GM23248 (cell line): Measurements from ENCODE around the gene MPZL2. TPM values are rescaled to one million over a fixed set of nuclear protein-coding genes. Genes with fewer than 3 reads are reported as not detected.

Source experiments
- DNase-seq: peaks from one replicate; pipeline ENCODE4 v3.0.0-alpha.2; 2015
- H2AFZ ChIP-seq: fragments of 200-600 bp; sonication (generic); 2 replicates; pipeline ENCODE4 v1.6.1; 2016; ENCODE audit warnings: antibody characterized with exemption
- H3F3A ChIP-seq: fragments of 200-600 bp; sonication (generic); 2 replicates; pipeline ENCODE4 v1.6.1; 2016; ENCODE audit warnings: mild to moderate bottlenecking, antibody characterized with exemption, mixed run types; ENCODE audit not compliant: insufficient read depth
- H3K27ac ChIP-seq: fragments of 200-600 bp; sonication (generic); 2 replicates; pipeline ENCODE4 v1.5.1; 2016; ENCODE audit warnings: mild to moderate bottlenecking
- H3K27me3 ChIP-seq: fragments of 200-600 bp; sonication (generic); replicated peaks from 2 replicates; pipeline ENCODE4 v1.6.1; 2016; ENCODE audit warnings: mild to moderate bottlenecking; ENCODE audit not compliant: insufficient read depth
- H3K36me3 ChIP-seq: fragments of 200-600 bp; sonication (generic); 2 replicates; pipeline ENCODE4 v1.6.1; 2016; ENCODE audit warnings: low read depth, mild to moderate bottlenecking
- H3K4me1 ChIP-seq: fragments of 200-600 bp; sonication (generic); 2 replicates; pipeline ENCODE4 v1.6.1; 2016; ENCODE audit warnings: mild to moderate bottlenecking; ENCODE audit not compliant: insufficient read depth
- H3K4me2 ChIP-seq: fragments of 200-600 bp; sonication (generic); one replicate; pipeline ENCODE4 v1.6.1; 2016; ENCODE audit warnings: mild to moderate bottlenecking; ENCODE audit not compliant: unreplicated experiment
- H3K4me3 ChIP-seq: fragments of 200-600 bp; sonication (generic); 2 replicates; pipeline ENCODE4 v1.5.1; 2016; ENCODE audit warnings: mild to moderate bottlenecking
- H3K79me2 ChIP-seq: fragments of 200-600 bp; sonication (generic); 2 replicates; pipeline ENCODE4 v1.6.1; 2016; ENCODE audit warnings: mild to moderate bottlenecking; ENCODE audit not compliant: insufficient read depth
- H3K9ac ChIP-seq: fragments of 200-600 bp; sonication (generic); 2 replicates; pipeline ENCODE4 v1.6.1; 2016; ENCODE audit warnings: mild to moderate bottlenecking
- H3K9me2 ChIP-seq: fragments of 200-600 bp; sonication (generic); 2 replicates; pipeline ENCODE4 v1.6.1; 2016; ENCODE audit warnings: mixed run types, mild to moderate bottlenecking, moderate library complexity; ENCODE audit not compliant: insufficient read depth
- H3K9me3 ChIP-seq: fragments of 200-600 bp; sonication (generic); one replicate; pipeline ENCODE4 v1.6.1; 2017; ENCODE audit warnings: low read depth
- H4K20me1 ChIP-seq: fragments of 200-600 bp; sonication (generic); 2 replicates; pipeline ENCODE4 v1.6.0; 2016; ENCODE audit not compliant: insufficient read depth
- EZH2 ChIP-seq: fragments of 200-600 bp; sonication (generic); IDR thresholded peaks from 2 replicates; pipeline ENCODE4 v1.6.1; 2018; ENCODE audit warnings: antibody characterized with exemption, mild to moderate bottlenecking; ENCODE audit not compliant: insufficient read depth, poor library complexity, severe bottlenecking
- EZH2phosphoT487 ChIP-seq: fragments of 200-600 bp; sonication (generic); IDR thresholded peaks from 2 replicates; pipeline ENCODE4 v1.6.1; 2018; ENCODE audit warnings: antibody characterized with exemption, moderate library complexity, mild to moderate bottlenecking, low read depth; ENCODE audit not compliant: insufficient read depth
- WGBS, 2 experiments: methylation state at CpG; one replicate each; pipeline ENCODE4 v1.1.6; 2015 to 2017; ENCODE audit warnings: low lambda C conversion rate in 2 of 2, low coverage in 1 of 2; ENCODE audit errors: missing lambda C conversion rate in 2 of 2; 5-methylcytosine and 5-hydroxymethylcytosine counted together
- in situ Hi-C: fragments of 300-500 bp; cut with MboI; formaldehyde crosslinking; loops from 2 replicates; pipeline ENCODE4 v1.15.0; 2020
- polyA plus RNA-seq: library from polyadenylated mRNA; unstranded; fragments of >200 nt; fragmentation: Nextera tagmentation; extraction: Ambion mirVana; gene quantifications from 2 replicates; pipeline ENCODE4 v1.2.1, GENCODE V29; 2016
- total RNA-seq: library from RNA; depleted of rRNA; stranded (reverse); fragments of >200 nt; shearing (Covaris generic); gene quantifications from 2 replicates; pipeline ENCODE4 v1.2.3, GENCODE V29; 2014

The MPZL2 gene
- total and polyA plus RNA-seq, 2 experiments from 2014 or later: not detected

DNA sequence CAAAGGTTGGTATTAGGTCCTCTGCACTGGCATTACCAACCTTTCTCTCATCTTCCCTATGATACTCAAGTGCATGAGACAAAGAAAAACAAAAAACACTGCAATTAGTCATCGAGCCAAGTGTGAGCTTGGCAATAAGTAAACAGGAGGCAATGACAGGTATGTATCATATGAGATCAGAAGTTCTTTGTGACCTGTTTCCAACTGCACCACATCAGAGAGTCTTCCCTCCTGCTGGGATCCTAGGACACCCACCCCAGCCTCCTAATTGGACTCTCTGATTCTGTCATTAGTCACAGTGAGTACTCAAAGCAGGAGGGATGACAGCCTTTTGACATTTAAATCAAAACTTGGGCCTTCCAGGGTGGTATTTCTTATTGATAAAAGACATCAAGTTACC lies 31.4 kb downstream of the MPZL2 start:
- TF ChIP-seq EZH2phosphoT487 (no peak), EZH2 (no peak)
- H3K36me3 ChIP-seq: no peaks in the 10 kb centered on the region
- no peaks in the 10 kb centered on the region for H3K9me3 ChIP-seq
- H2AFZ ChIP-seq: no peak overlapping the region
- no peak for DNase-seq
- H3K27ac ChIP-seq: no peak overlapping the region
- no peaks in the 10 kb centered on the region for H3K4me1 ChIP-seq
- H4K20me1 ChIP-seq: no peaks in the 10 kb centered on the region
- H3K9me2 ChIP-seq: no peaks in the 10 kb centered on the region
- H3F3A ChIP-seq: no peaks in the 10 kb centered on the region
- no peaks in the 10 kb centered on the region for H3K79me2 ChIP-seq
- H3K9ac ChIP-seq: no peak overlapping the region
- peaks cover 24% of the 10 kb centered on the region; the same call in 1 of the 2 replicates for H3K27me3 ChIP-seq
- no peak overlapping the region for H3K4me3 ChIP-seq
- H3K4me2 ChIP-seq: no peak overlapping the region
- 10 to 15% methylated on average over 1 of the region's 1 CpG for WGBS, 2 experiments
- in situ Hi-C loops: no loop called here

- Histone ChIP-seq H3K27ac (no peak overlapping the region), H3F3A (no peaks in the 10 kb centered on the region), H3K27me3 (peaks cover 24% of the 10 kb centered on the region; the same call in 1 of the 2 replicates), H3K79me2 (no peaks in the 10 kb centered on the region), H4K20me1 (no peaks in the 10 kb centered on the region), H3K4me3 (no peak overlapping the region), H3K9ac (no peak overlapping the region), H3K36me3 (no peaks in the 10 kb centered on the region), H3K4me1 (no peaks in the 10 kb centered on the region), H2AFZ (no peak overlapping the region), H3K4me2 (no peak overlapping the region), H3K9me3 (no peaks in the 10 kb centered on the region), H3K9me2 (no peaks in the 10 kb centered on the region)
- no peak for DNase-seq
- TF ChIP-seq EZH2phosphoT487 (no peak), EZH2 (no peak)
- in situ Hi-C loops: no loop called here
Measured at GRCh38 chr11:118231461-118231860, 32.6 kb downstream of the MPZL2 start.

GRCh38 chr11:118230088-118230487 lies 34.0 kb downstream of the MPZL2 start:
- no peak for DNase-seq
- Histone ChIP-seq H3K4me2 (no peak overlapping the region), H3F3A (no peaks in the 10 kb centered on the region), H3K9me3 (no peaks in the 10 kb centered on the region), H4K20me1 (no peaks in the 10 kb centered on the region), H3K9ac (no peak overlapping the region), H3K27me3 (peaks cover 20% of the 10 kb centered on the region; the same call in 1 of the 2 replicates), H3K4me3 (no peak overlapping the region), H3K4me1 (no peaks in the 10 kb centered on the region), H3K36me3 (no peaks in the 10 kb centered on the region), H3K27ac (no peak overlapping the region), H3K9me2 (no peaks in the 10 kb centered on the region), H2AFZ (no peak overlapping the region), H3K79me2 (no peaks in the 10 kb centered on the region)
- WGBS, 2 experiments: 92 to 94% methylated on average over 3 of the region's 3 CpGs
- TF ChIP-seq EZH2 (no peak), EZH2phosphoT487 (no peak)
- in situ Hi-C loops: no loop called here

GRCh38 chr11:118229274-118229847 lies 34.7 kb downstream of the MPZL2 start:
- peak; percentile 50 for DNase-seq

More at GRCh38 chr11:118229274-118229847, 34.7 kb downstream of the MPZL2 start:
- Histone ChIP-seq H3K9me3 (no peaks in the 10 kb centered on the region), H3K79me2 (no peaks in the 10 kb centered on the region), H3K4me2 (no peak overlapping the region), H3K27me3 (peaks cover 18% of the 10 kb centered on the region), H3K27ac (no peak overlapping the region), H3K4me3 (no peak overlapping the region), H3K9me2 (no peaks in the 10 kb centered on the region), H3K4me1 (no peaks in the 10 kb centered on the region), H2AFZ (no peak overlapping the region), H3F3A (no peaks in the 10 kb centered on the region), H3K36me3 (no peaks in the 10 kb centered on the region), H3K9ac (no peak overlapping the region), H4K20me1 (no peaks in the 10 kb centered on the region)
- in situ Hi-C loops: no loop called here
- WGBS, 2 experiments: 67 to 70% methylated on average over 5 of the region's 5 CpGs
- TF ChIP-seq EZH2: no peak
- TF ChIP-seq EZH2phosphoT487: no peak
